Thyroid gland (tissue), 4 donors: ENCODE data around the gene ISY1.

Experiments
- POLR2A ChIP-seq, 2 donors: fragments of 450-650 bp; IDR thresholded peaks; one replicate each; pipeline ENCODE4 v1.6.1; 2017; ENCODE audit warnings: antibody characterized with exemption in 2 of 2, mild to moderate bottlenecking in 2 of 2, moderate library complexity in 1 of 2
- TF ChIP-seq, protein P1 (sequence below), 6 experiments: fragments of 200-600 bp in 3 of 6; fragments of 450-650 bp in 3 of 6; sonication (generic) in 3 of 6; IDR thresholded peaks; one replicate each; pipeline ENCODE4 v1.5.1; 2016 to 2019; ENCODE audit warnings: antibody characterized with exemption in 6 of 6, mild to moderate bottlenecking in 2 of 6, inconsistent platforms in 1 of 6, moderate library complexity in 1 of 6

DNA sequence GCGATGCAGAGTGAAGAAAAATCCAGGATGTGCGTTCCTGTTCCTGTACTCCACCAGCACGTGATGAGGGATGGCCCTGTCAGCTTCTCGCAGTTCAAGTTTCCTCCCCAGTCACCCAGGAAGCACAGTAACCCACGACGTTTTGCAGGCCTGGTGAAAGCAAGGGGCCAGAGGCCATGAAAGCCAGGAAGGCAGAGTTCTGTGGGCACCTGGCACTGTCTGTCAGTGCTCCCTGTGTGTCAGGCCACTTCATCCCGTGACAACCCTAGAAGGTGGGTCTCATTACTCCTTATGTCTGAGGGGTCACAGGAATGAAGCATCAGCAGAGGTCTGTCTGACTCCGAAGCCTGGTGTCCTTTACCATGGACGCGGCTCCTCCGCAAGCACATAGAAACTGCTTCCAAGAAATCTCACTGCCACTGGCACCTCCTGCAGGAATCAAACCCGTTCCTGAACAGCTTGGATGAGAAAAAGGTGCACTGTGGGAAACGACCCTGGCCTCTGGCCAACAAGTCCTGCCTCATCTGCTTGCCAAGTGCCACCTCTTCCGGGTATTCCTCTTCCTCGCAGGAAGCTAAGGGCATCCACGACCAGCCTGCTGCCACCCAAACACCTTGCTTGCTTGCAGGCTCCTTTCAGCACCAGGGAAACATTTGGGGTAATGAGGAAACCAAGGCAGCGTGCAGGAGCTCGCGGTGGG is 53.8 kb downstream of the ISY1 start:
- TF ChIP-seq, protein P1, sequence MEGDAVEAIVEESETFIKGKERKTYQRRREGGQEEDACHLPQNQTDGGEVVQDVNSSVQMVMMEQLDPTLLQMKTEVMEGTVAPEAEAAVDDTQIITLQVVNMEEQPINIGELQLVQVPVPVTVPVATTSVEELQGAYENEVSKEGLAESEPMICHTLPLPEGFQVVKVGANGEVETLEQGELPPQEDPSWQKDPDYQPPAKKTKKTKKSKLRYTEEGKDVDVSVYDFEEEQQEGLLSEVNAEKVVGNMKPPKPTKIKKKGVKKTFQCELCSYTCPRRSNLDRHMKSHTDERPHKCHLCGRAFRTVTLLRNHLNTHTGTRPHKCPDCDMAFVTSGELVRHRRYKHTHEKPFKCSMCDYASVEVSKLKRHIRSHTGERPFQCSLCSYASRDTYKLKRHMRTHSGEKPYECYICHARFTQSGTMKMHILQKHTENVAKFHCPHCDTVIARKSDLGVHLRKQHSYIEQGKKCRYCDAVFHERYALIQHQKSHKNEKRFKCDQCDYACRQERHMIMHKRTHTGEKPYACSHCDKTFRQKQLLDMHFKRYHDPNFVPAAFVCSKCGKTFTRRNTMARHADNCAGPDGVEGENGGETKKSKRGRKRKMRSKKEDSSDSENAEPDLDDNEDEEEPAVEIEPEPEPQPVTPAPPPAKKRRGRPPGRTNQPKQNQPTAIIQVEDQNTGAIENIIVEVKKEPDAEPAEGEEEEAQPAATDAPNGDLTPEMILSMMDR (IDR thresholded peaks at IDR 0.05) = no peak
- no peak for TF ChIP-seq POLR2A (IDR thresholded peaks at IDR 0.05)
